ENCODE measurements around the gene DLGAP1. TPM values are rescaled to one million over a fixed set of nuclear protein-coding genes. Genes with fewer than 3 reads are reported as not detected.

DLGAP1 gene
- total and polyA plus RNA-seq, 2 of the 13 experiments (the other 11 are each of a cell fraction or from before 2014, with no cell fraction given): 0.01 TPM; not detected in 1

DNA sequence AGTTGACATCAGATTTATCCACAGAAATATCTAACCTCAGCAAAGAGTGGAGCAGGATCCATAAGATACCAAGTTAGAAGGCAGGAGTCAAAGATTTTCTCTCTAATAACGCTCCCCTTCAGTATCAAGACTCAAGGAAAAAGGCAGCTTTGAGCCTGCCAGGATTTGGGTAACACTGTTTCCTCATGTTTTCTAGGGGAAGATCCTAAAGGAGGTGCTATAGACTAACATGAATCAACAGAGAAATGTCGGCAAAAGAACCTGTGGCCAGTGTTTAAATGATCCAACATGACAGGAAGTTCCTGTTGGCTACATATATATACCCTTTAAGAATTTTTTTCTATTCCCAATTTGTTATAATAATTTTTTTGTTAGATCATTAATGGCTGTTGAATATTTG is 602.8 kb downstream of the DLGAP1 start:
- TF ChIP-seq ZNF646 (CRISPR knock-in tag; IDR thresholded peaks at IDR 0.05): no peak
- TF ChIP-seq ZNF549 (CRISPR knock-in tag; IDR thresholded peaks at IDR 0.05): no peak
- no peak for TF ChIP-seq ZNF766 (CRISPR knock-in tag; IDR thresholded peaks at IDR 0.05; ENCODE audit: borderline replicate concordance)
- TF ChIP-seq MBNL3 (CRISPR knock-in tag; conservative IDR thresholded peaks at IDR 0.05): no peak
- no peak for TF ChIP-seq RAD51 (IDR thresholded peaks at IDR 0.05; ENCODE audit: borderline replicate concordance)
- TF ChIP-seq, protein P1, sequence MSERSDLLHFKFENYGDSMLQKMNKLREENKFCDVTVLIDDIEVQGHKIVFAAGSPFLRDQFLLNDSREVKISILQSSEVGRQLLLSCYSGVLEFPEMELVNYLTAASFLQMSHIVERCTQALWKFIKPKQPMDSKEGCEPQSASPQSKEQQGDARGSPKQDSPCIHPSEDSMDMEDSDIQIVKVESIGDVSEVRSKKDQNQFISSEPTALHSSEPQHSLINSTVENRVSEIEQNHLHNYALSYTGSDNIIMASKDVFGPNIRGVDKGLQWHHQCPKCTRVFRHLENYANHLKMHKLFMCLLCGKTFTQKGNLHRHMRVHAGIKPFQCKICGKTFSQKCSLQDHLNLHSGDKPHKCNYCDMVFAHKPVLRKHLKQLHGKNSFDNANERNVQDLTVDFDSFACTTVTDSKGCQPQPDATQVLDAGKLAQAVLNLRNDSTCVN (CRISPR knock-in tag; IDR thresholded peaks at IDR 0.05; ENCODE audit: borderline replicate concordance): no peak
- no peak for TF ChIP-seq DPF2 (CRISPR knock-in tag; IDR thresholded peaks at IDR 0.05; ENCODE audit: borderline replicate concordance, low read depth)
- TF ChIP-seq GPN1 (CRISPR knock-in tag; IDR thresholded peaks at IDR 0.05; ENCODE audit: borderline replicate concordance): no peak
- TF ChIP-seq HNRNPK (IDR thresholded peaks at IDR 0.05; ENCODE audit: low read depth, low read length, poor library complexity, severe bottlenecking): no peak
- Histone ChIP-seq H3K9ac (ENCODE audit: insufficient read depth, low read depth, low read length) (no peak overlapping the region), H3K27me3 (ENCODE audit: control insufficient read depth in 1 of 2, insufficient read depth in 2 of 2, low read length in 2 of 2) (0 out of 5 replicates have a peak, but pooled peaks cover 0 to 3% of the 10 kb centered on the region in 2 experiments), H3K27ac (ENCODE audit: extremely low read length, insufficient read depth, low read length) (no peak overlapping the region), H2AFZ (ENCODE audit: low read length) (no peak overlapping the region), H3K79me2 (ENCODE audit: insufficient read depth, low read length) (no peaks in the 10 kb centered on the region), H3K36me3 (replicated peaks in 1 of 2; ENCODE audit: control insufficient read depth in 1 of 2, insufficient read depth in 2 of 2, low read length in 2 of 2) (no peaks in the 10 kb centered on the region), H3K4me1 (ENCODE audit: insufficient read depth, low read length) (no peaks in the 10 kb centered on the region), H3K4me2 (ENCODE audit: low read depth, low read length) (no peak overlapping the region), H3K4me3 (replicated peaks in 1 of 3; ENCODE audit: insufficient read depth in 1 of 3, low read depth in 2 of 3, low read length in 3 of 3) (no peak overlapping the region), H3K9me3 (ENCODE audit: low read length) (no peaks in the 10 kb centered on the region), H4K20me1 (ENCODE audit: insufficient read depth, low read length) (no peaks in the 10 kb centered on the region)
- DNase-seq (ENCODE audit: low spot score): no peak
- ChIA-PET CTCF (ENCODE audit: low intra/inter-chr PET ratio, low total read pairs) (no interaction called here), POLR2A (no interaction called here)
- 3% methylated on average over 2 of the region's 2 CpGs for WGBS (ENCODE audit: low lambda C conversion rate)
- no TSS peak for BruUV-seq (replicated peaks)
- FAIRE-seq: no peak
- in situ Hi-C loops (cut with HindIII; ENCODE audit: extremely low pct_ligation_motif_present, low pct_unique_long_range_greater_than_20kb) (no loop called here), intact Hi-C loops (cut with micrococcal nuclease; ENCODE audit: unreplicated experiment) (no loop called here)
- no peak for ATAC-seq

Measured in HepG2 (cell line).